ENCODE measurements around the gene ZHX3. TPM values are rescaled to one million over a fixed set of nuclear protein-coding genes. Genes with fewer than 3 reads are reported as not detected.
A peak's percentile ranks its signal among the peaks of the same experiment; 100 is the strongest.

ZHX3 gene
- total and polyA plus RNA-seq, 9 of the 15 experiments (the other 6 are each of a cell fraction or from before 2014, with no cell fraction given), result 0.80 to 14.6 (median 4.9) TPM

DNA sequence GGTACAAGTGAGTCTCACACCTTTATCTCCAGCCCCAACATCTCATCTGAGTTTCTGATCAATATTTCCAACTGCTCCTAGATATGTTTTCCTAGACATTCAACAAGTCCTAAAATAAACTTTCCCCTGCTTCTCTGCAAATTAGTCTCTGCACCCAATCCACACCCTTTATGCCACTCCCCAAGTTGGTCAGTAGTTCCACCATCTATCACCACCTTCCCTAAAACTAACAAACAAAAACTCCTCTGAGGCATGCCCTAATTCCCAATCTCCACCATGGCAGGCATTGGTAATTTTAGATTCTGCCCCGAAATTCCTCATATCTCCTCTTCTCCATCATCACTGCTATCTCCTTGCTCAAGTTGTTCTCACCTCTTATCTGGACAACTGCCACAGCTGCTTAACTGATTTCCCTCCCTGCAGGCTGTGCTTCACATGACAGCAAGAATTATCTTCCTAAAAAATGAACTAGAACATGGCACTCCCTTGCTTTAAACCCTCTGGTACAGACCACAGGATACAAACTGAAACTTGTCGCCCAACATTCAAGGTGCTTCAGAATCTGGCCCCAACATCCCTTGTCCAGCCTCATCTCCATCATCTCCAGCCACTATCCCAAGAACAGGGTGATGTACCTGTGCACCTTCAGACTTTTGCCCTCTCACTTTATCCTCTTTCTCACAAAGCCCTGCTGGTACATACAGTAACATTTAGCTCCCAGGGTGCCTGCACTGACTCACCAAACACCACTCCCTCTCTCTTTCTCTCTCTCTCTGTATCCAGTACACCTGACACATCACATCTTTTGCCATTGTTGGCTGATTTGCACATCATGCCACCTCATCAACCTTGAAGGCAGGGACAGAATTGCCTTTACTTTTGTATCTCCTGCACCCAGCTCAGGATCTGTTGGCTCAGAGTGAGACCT is 55.5 kb downstream of the ZHX3 start (continued):
- TF ChIP-seq, protein P1, sequence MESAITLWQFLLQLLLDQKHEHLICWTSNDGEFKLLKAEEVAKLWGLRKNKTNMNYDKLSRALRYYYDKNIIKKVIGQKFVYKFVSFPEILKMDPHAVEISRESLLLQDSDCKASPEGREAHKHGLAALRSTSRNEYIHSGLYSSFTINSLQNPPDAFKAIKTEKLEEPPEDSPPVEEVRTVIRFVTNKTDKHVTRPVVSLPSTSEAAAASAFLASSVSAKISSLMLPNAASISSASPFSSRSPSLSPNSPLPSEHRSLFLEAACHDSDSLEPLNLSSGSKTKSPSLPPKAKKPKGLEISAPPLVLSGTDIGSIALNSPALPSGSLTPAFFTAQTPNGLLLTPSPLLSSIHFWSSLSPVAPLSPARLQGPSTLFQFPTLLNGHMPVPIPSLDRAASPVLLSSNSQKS (CRISPR knock-in tag; IDR thresholded peaks at IDR 0.05), result no peak
- no peak for TF ChIP-seq ZNF384 (IDR thresholded peaks at IDR 0.05; ENCODE audit: low read depth, low read length)
- no peak for TF ChIP-seq NR2C1 (IDR thresholded peaks at IDR 0.05)
- TF ChIP-seq NR2C1 (tag; IDR thresholded peaks at IDR 0.05), result no peak
- TF ChIP-seq ZNF134 (CRISPR knock-in tag; conservative IDR thresholded peaks at IDR 0.05), result no peak
- TF ChIP-seq, protein P2, sequence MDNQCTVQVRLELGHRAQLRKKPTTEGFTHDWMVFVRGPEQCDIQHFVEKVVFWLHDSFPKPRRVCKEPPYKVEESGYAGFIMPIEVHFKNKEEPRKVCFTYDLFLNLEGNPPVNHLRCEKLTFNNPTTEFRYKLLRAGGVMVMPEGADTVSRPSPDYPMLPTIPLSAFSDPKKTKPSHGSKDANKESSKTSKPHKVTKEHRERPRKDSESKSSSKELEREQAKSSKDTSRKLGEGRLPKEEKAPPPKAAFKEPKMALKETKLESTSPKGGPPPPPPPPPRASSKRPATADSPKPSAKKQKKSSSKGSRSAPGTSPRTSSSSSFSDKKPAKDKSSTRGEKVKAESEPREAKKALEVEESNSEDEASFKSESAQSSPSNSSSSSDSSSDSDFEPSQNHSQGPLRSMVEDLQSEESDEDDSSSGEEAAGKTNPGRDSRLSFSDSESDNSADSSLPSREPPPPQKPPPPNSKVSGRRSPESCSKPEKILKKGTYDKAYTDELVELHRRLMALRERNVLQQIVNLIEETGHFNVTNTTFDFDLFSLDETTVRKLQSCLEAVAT (IDR thresholded peaks at IDR 0.05), result no peak
- TF ChIP-seq NCOA1 (IDR thresholded peaks at IDR 0.05; ENCODE audit: low read depth), result peak; percentile 69
- TF ChIP-seq SMARCA4 (IDR thresholded peaks at IDR 0.05), result peak; percentile 92
- no peak for TF ChIP-seq DNMT1 (IDR thresholded peaks at IDR 0.05)
- no peak for TF ChIP-seq ESRRB (CRISPR knock-in tag; IDR thresholded peaks at IDR 0.05; ENCODE audit: borderline replicate concordance)
- TF ChIP-seq TSC22D4 (tag; IDR thresholded peaks at IDR 0.05), result no peak
- no peak for TF ChIP-seq SIX5 (IDR thresholded peaks at IDR 0.05; ENCODE audit: borderline replicate concordance in 1 of 2, insufficient read depth in 1 of 2, low read depth in 1 of 2, low read length in 2 of 2)
- no peak for TF ChIP-seq FOXJ2 (tag; IDR thresholded peaks at IDR 0.05)
- TF ChIP-seq ILF3 (IDR thresholded peaks at IDR 0.05; ENCODE audit: borderline replicate concordance), result no peak
- no peak for TF ChIP-seq XRCC4 (IDR thresholded peaks at IDR 0.05; ENCODE audit: extremely low read depth, insufficient read depth, insufficient read length)
- TF ChIP-seq CAMTA2 (CRISPR knock-in tag; conservative IDR thresholded peaks at IDR 0.05), result no peak
- TF ChIP-seq, protein P3, sequence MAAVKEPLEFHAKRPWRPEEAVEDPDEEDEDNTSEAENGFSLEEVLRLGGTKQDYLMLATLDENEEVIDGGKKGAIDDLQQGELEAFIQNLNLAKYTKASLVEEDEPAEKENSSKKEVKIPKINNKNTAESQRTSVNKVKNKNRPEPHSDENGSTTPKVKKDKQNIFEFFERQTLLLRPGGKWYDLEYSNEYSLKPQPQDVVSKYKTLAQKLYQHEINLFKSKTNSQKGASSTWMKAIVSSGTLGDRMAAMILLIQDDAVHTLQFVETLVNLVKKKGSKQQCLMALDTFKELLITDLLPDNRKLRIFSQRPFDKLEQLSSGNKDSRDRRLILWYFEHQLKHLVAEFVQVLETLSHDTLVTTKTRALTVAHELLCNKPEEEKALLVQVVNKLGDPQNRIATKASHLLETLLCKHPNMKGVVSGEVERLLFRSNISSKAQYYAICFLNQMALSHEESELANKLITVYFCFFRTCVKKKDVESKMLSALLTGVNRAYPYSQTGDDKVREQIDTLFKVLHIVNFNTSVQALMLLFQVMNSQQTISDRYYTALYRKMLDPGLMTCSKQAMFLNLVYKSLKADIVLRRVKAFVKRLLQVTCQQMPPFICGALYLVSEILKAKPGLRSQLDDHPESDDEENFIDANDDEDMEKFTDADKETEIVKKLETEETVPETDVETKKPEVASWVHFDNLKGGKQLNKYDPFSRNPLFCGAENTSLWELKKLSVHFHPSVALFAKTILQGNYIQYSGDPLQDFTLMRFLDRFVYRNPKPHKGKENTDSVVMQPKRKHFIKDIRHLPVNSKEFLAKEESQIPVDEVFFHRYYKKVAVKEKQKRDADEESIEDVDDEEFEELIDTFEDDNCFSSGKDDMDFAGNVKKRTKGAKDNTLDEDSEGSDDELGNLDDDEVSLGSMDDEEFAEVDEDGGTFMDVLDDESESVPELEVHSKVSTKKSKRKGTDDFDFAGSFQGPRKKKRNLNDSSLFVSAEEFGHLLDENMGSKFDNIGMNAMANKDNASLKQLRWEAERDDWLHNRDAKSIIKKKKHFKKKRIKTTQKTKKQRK (IDR thresholded peaks at IDR 0.05; ENCODE audit: borderline replicate concordance, low read depth, low read length), result no peak
- TF ChIP-seq, protein P4, sequence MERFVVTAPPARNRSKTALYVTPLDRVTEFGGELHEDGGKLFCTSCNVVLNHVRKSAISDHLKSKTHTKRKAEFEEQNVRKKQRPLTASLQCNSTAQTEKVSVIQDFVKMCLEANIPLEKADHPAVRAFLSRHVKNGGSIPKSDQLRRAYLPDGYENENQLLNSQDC (CRISPR knock-in tag; IDR thresholded peaks at IDR 0.05), result no peak
- TF ChIP-seq HEY1 (CRISPR knock-in tag; IDR thresholded peaks at IDR 0.05; ENCODE audit: borderline replicate concordance), result peak; percentile 91
- no peak for TF ChIP-seq ZNF347 (CRISPR knock-in tag; IDR thresholded peaks at IDR 0.05; ENCODE audit: low read depth)
- TF ChIP-seq STAG1 (CRISPR knock-in tag; IDR thresholded peaks at IDR 0.05; ENCODE audit: borderline replicate concordance), result no peak
- TF ChIP-seq, protein P5, sequence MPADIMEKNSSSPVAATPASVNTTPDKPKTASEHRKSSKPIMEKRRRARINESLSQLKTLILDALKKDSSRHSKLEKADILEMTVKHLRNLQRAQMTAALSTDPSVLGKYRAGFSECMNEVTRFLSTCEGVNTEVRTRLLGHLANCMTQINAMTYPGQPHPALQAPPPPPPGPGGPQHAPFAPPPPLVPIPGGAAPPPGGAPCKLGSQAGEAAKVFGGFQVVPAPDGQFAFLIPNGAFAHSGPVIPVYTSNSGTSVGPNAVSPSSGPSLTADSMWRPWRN (IDR thresholded peaks at IDR 0.05; ENCODE audit: low read depth), result peak; percentile 58; the same call in 1 of the 2 replicates
